Nephron (organoid): ENCODE results near the gene MX1.

Source experiments
- H3K27ac Mint-ChIP-seq, 3 experiments: 2 replicates each; pipeline ENCODE4 v1.8.0; 2020; ENCODE audit warnings: mixed read lengths in 3 of 3, mild to moderate bottlenecking in 2 of 3, moderate library complexity in 1 of 3
- H3K27me3 Mint-ChIP-seq: 2 replicates; pipeline ENCODE4 v1.8.0; 2021; ENCODE audit warnings: low read depth, mild to moderate bottlenecking, moderate library complexity, mixed read lengths
- H3K36me3 Mint-ChIP-seq: 2 replicates; pipeline ENCODE4 v1.8.0; 2020; ENCODE audit warnings: low read depth, mixed read lengths
- H3K4me1 Mint-ChIP-seq: 2 replicates; pipeline ENCODE4 v1.8.0; 2020; ENCODE audit warnings: mixed read lengths
- H3K4me3 Mint-ChIP-seq, 3 experiments: 2 replicates each; pipeline ENCODE4 v1.8.0; 2020; ENCODE audit warnings: mild to moderate bottlenecking in 3 of 3, mixed read lengths in 3 of 3, moderate library complexity in 2 of 3
- H3K9me3 Mint-ChIP-seq: 2 replicates; pipeline ENCODE4 v1.8.0; 2020; ENCODE audit warnings: mixed read lengths
- CTCF ChIP-seq, 3 experiments: fragments of 200-600 bp; sonication (generic); IDR thresholded peaks; one replicate each; pipeline ENCODE4 v1.5.0; 2021; ENCODE audit warnings: antibody characterized with exemption in 3 of 3; ENCODE audit not compliant: unreplicated experiment in 3 of 3

MX1 gene

GRCh38 chr21:41489329-41489728, 63.3 kb downstream of the MX1 start:
- H3K27ac Mint-ChIP-seq: no peak overlapping the region

GRCh38 chr21:41490330-41490729, 64.3 kb downstream of the MX1 start:
- no peaks in the 10 kb centered on the region for H3K36me3 Mint-ChIP-seq
- H3K27ac Mint-ChIP-seq: no peak overlapping the region
- H3K9me3 Mint-ChIP-seq: no peaks in the 10 kb centered on the region
- H3K4me1 Mint-ChIP-seq: no peaks in the 10 kb centered on the region
- TF ChIP-seq CTCF (IDR thresholded peaks at IDR 0.05; ENCODE audit: unreplicated experiment in 3 of 3): no peak
- peaks cover 5% of the 10 kb centered on the region for H3K27me3 Mint-ChIP-seq
- H3K4me3 Mint-ChIP-seq: no peak overlapping the region

More at GRCh38 chr21:41489329-41489728, 63.3 kb downstream of the MX1 start:
- no peaks in the 10 kb centered on the region for H3K4me1 Mint-ChIP-seq
- TF ChIP-seq CTCF (IDR thresholded peaks at IDR 0.05; ENCODE audit: unreplicated experiment in 3 of 3): no peak
- H3K4me3 Mint-ChIP-seq: no peak overlapping the region
- H3K36me3 Mint-ChIP-seq: no peaks in the 10 kb centered on the region
- no peaks in the 10 kb centered on the region for H3K9me3 Mint-ChIP-seq
- peaks cover 10% of the 10 kb centered on the region for H3K27me3 Mint-ChIP-seq

DNA sequence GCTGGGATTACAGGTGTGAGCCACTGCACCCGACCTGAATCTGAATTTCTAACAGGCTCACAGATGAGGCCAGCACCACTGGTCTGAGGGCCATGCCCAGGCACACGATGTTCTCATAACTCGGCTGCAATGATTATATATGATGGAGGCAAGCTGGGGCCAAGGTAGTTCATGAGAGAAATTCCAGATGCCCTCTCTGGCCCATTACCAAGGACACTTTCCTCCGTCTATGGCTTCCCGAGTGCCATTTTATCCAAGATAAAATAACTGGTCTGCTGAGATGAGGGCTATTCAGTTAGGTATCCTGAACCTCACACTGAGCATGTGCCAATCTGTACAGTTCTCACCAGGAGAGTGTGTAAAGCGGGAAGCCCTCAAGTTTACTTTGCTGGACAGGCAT, 65.4 kb downstream of the MX1 start:
- no peak for TF ChIP-seq CTCF (IDR thresholded peaks at IDR 0.05; ENCODE audit: unreplicated experiment in 3 of 3)
- H3K36me3 Mint-ChIP-seq: no peaks in the 10 kb centered on the region
- H3K4me1 Mint-ChIP-seq: no peaks in the 10 kb centered on the region
- H3K4me3 Mint-ChIP-seq: no peak overlapping the region
- no peak overlapping the region for H3K27ac Mint-ChIP-seq
- H3K27me3 Mint-ChIP-seq: peaks cover 7% of the 10 kb centered on the region
- H3K9me3 Mint-ChIP-seq: no peaks in the 10 kb centered on the region

- Mint-ChIP-seq H3K27me3 (peaks cover 22% of the 10 kb centered on the region), H3K27ac (no peak overlapping the region), H3K4me1 (no peaks in the 10 kb centered on the region), H3K36me3 (no peaks in the 10 kb centered on the region), H3K9me3 (no peaks in the 10 kb centered on the region), H3K4me3 (no peak overlapping the region)
- no peak for TF ChIP-seq CTCF (IDR thresholded peaks at IDR 0.05; ENCODE audit: unreplicated experiment in 3 of 3)
Measured at GRCh38 chr21:41494242-41494641, 68.2 kb downstream of the MX1 start.

DNA sequence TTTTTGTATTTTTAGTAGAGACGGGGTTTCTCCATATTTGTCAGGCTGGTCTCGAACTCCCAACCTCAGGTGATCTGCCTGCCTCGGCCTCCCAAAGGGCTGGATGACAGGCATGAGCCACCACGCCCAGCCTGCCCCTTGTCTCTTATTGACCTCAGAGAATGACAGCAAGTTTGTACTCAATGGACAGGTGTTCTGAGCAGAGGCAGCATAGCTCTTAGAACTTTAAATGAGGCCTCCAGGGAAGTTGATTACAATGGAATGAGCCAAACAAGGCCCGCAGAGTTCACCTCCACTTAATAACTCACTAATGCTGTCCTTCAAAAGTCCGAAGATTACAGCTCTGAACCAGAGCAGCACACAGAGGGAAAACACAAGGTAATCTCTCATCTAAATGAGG, 71.0 kb downstream of the MX1 start:
- H3K27me3 Mint-ChIP-seq: peaks cover 42% of the 10 kb centered on the region
- TF ChIP-seq CTCF (IDR thresholded peaks at IDR 0.05; ENCODE audit: unreplicated experiment in 3 of 3): no peak
- H3K36me3 Mint-ChIP-seq: no peaks in the 10 kb centered on the region
- H3K9me3 Mint-ChIP-seq: no peaks in the 10 kb centered on the region
- no peaks in the 10 kb centered on the region for H3K4me1 Mint-ChIP-seq
- peak overlapping the region in 2 of 3 experiments; percentile 30 to 94 for H3K27ac Mint-ChIP-seq
- H3K4me3 Mint-ChIP-seq: no peak overlapping the region

DNA sequence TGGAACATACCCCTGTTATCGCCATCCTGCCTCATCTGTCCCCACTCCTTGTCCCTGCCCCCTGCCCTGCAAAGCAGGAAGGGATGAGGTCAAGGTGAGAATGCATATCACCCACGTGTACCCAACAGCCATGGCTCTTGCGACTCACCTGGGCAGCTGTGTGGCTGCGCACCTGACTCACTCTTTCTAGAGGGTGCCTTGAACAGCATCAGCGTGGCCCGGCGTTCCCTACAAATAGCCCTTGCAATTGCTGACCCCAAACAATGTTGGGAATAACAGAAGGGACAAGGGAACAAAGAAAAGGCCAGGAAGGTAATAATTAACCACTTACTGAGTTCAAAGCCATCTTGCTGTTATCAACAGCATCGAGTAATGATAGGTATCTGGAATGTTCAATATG, 71.7 kb downstream of the MX1 start:
- peak overlapping the region in 1 of 3 experiments; percentile 94 for H3K27ac Mint-ChIP-seq

More for the DNA sequence above, 71.7 kb downstream of the MX1 start:
- Mint-ChIP-seq H3K27me3 (peaks cover 50% of the 10 kb centered on the region), H3K9me3 (no peaks in the 10 kb centered on the region), H3K4me1 (no peaks in the 10 kb centered on the region), H3K36me3 (no peaks in the 10 kb centered on the region), H3K4me3 (no peak overlapping the region)
- TF ChIP-seq CTCF (IDR thresholded peaks at IDR 0.05; ENCODE audit: unreplicated experiment in 3 of 3): no peak
